ENCODE results near the gene PDLIM1. TPM values are rescaled to one million over a fixed set of nuclear protein-coding genes. Genes with fewer than 3 reads are reported as not detected.
A peak's percentile ranks its signal among the peaks of the same experiment; 100 is the strongest.
"Not testable (repeated sequence)": the region's sequence is repeated elsewhere in the genome, so short reads cannot be mapped to it uniquely, and the experiment has no call there.

The PDLIM1 gene
- total RNA-seq, 2 donors from 2014 or later, result 0.42 to 3.5 TPM

DNA sequence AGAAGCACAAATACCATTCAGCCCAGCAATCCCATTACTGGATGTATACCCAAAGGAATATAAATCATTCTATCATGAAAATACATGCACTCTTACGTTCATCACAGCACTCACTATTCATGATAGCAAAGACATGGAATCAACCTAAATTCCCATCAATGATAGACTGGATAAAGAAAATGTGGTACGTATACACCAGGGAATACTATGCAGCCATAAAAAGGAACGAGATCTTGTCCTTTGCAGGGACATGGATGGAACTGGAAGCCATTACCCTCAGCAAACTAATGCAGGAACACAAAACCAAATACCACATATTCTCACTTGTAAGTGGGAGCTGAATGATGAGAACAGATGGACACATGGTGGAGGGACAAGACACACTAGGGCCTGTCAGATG, 50.7 kb downstream of the PDLIM1 start:
- not testable (repeated sequence) for ATAC-seq (replicated peaks); H3K36me3 Mint-ChIP-seq (ENCODE audit: low read depth); H3K9me3 Mint-ChIP-seq; H3K4me1 Mint-ChIP-seq; H3K4me3 Mint-ChIP-seq; H3K27ac Mint-ChIP-seq
- H3K27me3 Mint-ChIP-seq, result peaks cover 10% of the 10 kb centered on the region

DNA sequence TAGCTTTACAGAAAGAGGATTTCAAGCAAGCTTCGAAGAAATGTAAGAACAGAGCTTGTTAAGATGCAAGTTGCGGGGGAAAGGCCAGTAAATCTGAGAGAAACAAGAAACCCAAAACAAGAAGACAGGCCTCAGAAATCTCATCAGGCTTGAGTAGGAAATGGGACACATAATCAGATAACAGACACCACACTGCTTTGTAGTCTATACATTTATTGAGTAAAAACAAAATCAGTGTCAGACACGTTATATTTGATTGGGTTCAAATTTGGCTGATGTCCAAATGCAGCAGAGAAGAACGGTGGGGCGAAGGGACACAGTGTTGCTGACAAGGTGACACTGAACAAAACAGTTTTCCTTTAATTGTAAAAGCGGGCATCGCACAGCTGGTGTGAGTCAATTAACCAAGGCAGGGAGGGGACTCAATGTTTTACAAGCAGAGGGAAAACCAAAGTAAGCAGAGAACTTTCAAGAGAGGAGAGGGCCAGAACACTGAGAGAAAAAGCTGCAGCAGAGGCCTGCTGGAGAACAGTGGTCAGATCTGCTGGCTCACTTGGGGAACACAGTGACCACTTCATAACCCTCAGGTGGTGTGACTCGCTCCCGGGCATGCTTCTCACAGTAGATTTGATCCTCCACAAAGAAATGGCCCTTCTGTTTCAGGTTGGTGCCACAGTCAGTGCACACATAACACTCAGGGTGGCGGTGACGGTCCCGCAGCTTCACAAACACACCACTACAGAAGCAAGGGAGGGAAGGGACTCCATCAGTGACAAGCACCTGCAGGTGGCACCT, 53.2 kb downstream of the PDLIM1 start:
- Mint-ChIP-seq H3K9me3 (no peaks in the 10 kb centered on the region), H3K4me3 (no peak overlapping the region), H3K27ac (no peak overlapping the region), H3K27me3 (peaks cover 11% of the 10 kb centered on the region), H3K36me3 (ENCODE audit: low read depth) (no peaks in the 10 kb centered on the region), H3K4me1 (no peaks in the 10 kb centered on the region)
- ATAC-seq (replicated peaks), result no peak

DNA sequence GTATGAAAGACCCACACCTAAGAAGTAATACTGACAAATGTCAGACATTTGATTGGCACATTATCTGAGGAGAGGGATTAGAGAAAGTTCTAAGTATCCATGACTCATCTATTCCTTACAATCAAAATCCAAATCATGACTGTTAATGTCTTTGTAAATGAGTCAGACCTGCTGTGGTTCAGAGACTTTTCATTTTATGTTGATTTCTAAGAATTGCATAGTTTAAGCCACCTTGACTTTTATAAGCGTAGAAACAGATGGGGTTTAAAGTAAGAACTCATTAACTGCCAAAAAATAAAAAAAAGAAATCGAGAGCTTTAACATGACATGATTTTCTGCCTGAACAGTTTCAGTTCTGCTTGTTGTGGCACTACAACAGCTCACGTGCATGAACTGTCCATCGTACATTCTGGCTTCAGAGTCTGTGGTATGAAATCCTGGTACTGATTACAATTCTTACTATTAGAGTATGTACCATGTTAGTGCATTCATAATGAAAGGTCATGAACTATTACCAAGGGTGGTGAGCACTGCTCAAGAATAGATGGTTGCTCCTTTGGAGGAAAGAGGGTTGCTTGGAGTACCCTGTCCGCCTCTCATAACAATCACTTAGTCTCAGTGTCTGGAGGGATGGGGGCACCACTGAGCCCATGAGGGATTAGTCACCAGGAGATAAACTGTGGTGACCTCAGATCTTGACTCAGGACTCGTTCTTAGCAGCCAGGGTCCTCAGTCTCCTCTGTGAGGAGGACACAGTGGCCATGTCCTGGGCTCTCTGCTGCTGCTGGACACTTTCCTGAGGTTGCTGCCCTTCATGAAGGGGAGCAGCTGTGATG, 54.5 kb downstream of the PDLIM1 start:
- Mint-ChIP-seq H3K27me3 (peaks cover 14% of the 10 kb centered on the region), H3K9me3 (no peaks in the 10 kb centered on the region), H3K27ac (peak overlapping the region; percentile 39), H3K4me3 (peak overlapping the region; percentile 14), H3K36me3 (ENCODE audit: low read depth) (no peaks in the 10 kb centered on the region), H3K4me1 (no peaks in the 10 kb centered on the region)
- ATAC-seq (replicated peaks), result peak; percentile 85

- ATAC-seq (replicated peaks), result no peak
- H3K9me3 Mint-ChIP-seq, result no peaks in the 10 kb centered on the region
- H3K27ac Mint-ChIP-seq, result peak overlapping the region; percentile 39
- no peaks in the 10 kb centered on the region for H3K36me3 Mint-ChIP-seq (ENCODE audit: low read depth)
- H3K4me3 Mint-ChIP-seq, result peak overlapping the region; percentile 14
- no peaks in the 10 kb centered on the region for H3K4me1 Mint-ChIP-seq
- peaks cover 18% of the 10 kb centered on the region for H3K27me3 Mint-ChIP-seq
Measured at GRCh38 chr10:95235676-95236067, 55.1 kb downstream of the PDLIM1 start.

DNA sequence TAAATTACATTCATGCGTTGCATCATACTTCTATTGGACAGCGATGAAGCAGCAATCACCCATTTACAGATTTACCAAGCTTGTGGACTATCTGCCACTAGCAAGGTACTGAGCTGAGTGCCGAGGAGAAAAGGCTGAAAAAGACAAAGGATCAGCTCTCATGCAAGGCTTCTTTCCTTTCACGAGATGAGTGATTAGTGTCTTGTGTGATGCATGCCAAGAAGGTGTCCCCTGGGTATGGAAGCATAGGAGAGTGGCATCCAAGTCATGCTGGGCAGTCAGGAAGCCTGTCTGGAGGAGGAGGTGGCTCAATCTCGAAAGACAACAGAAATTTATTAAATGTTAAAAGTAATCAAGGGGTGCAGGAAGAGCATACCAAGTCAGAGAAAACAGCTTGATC, 55.9 kb downstream of the PDLIM1 start:
- H3K4me3 Mint-ChIP-seq, result no peak overlapping the region
- no peaks in the 10 kb centered on the region for H3K36me3 Mint-ChIP-seq (ENCODE audit: low read depth)
- H3K27me3 Mint-ChIP-seq, result peaks cover 25% of the 10 kb centered on the region
- H3K9me3 Mint-ChIP-seq, result no peaks in the 10 kb centered on the region
- no peak overlapping the region for H3K27ac Mint-ChIP-seq
- no peaks in the 10 kb centered on the region for H3K4me1 Mint-ChIP-seq
- ATAC-seq (replicated peaks), result no peak

- no peaks in the 10 kb centered on the region for H3K36me3 Mint-ChIP-seq (ENCODE audit: low read depth)
- no peaks in the 10 kb centered on the region for H3K4me1 Mint-ChIP-seq
- no peaks in the 10 kb centered on the region for H3K9me3 Mint-ChIP-seq
- H3K4me3 Mint-ChIP-seq, result no peak overlapping the region
- H3K27ac Mint-ChIP-seq, result no peak overlapping the region
- peaks cover 31% of the 10 kb centered on the region for H3K27me3 Mint-ChIP-seq
- no peak for ATAC-seq (replicated peaks)
Measured at GRCh38 chr10:95233377-95234034, 57.3 kb downstream of the PDLIM1 start.

- not testable (repeated sequence) for H3K4me1 Mint-ChIP-seq; H3K36me3 Mint-ChIP-seq (ENCODE audit: low read depth); H3K27ac Mint-ChIP-seq; H3K9me3 Mint-ChIP-seq
- ATAC-seq (replicated peaks), result peak; percentile 60
- Mint-ChIP-seq H3K27me3 (peaks cover 26% of the 10 kb centered on the region), H3K4me3 (peak overlapping the region; percentile 75)
Measured at GRCh38 chr10:95230677-95231586, 59.9 kb downstream of the PDLIM1 start.

- peaks cover 26% of the 10 kb centered on the region for H3K27me3 Mint-ChIP-seq
- H3K9me3 Mint-ChIP-seq, result no peaks in the 10 kb centered on the region
- no peaks in the 10 kb centered on the region for H3K4me1 Mint-ChIP-seq
- no peaks in the 10 kb centered on the region for H3K36me3 Mint-ChIP-seq (ENCODE audit: low read depth)
- peak overlapping the region; percentile 75 for H3K4me3 Mint-ChIP-seq
- no peak overlapping the region for H3K27ac Mint-ChIP-seq
- ATAC-seq (replicated peaks), result no peak
Measured at GRCh38 chr10:95229724-95230627, 60.8 kb downstream of the PDLIM1 start.

GRCh38 chr10:95228934-95229723, 61.7 kb downstream of the PDLIM1 start:
- H3K36me3 Mint-ChIP-seq (ENCODE audit: low read depth); H3K4me3 Mint-ChIP-seq; H3K9me3 Mint-ChIP-seq; ATAC-seq (replicated peaks); H3K27ac Mint-ChIP-seq; H3K4me1 Mint-ChIP-seq: not testable (repeated sequence)
- H3K27me3 Mint-ChIP-seq, result peaks cover 26% of the 10 kb centered on the region

DNA sequence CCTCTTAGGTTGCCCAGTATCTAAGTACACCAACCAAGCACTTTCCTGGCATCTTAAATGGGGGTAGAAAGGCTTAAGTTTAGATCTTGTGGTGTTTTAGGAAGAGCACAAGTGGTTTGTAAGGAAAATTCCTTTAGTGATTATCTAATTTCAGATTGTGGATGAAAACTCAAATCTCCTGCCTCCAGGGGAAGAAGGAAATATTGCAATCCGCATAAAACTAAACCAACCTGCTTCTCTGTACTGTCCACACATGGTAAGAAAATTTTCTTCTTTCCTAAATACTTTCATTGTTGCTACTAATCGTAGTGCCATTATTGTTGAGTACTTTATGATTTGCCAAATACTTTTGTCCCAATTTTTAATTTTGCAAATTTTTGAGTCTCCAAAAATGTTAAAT, 65.7 kb downstream of the PDLIM1 start:
- no peaks in the 10 kb centered on the region for H3K4me1 Mint-ChIP-seq
- no peaks in the 10 kb centered on the region for H3K9me3 Mint-ChIP-seq
- no peaks in the 10 kb centered on the region for H3K36me3 Mint-ChIP-seq (ENCODE audit: low read depth)
- no peak for ATAC-seq (replicated peaks)
- no peak overlapping the region for H3K4me3 Mint-ChIP-seq
- no peak overlapping the region for H3K27ac Mint-ChIP-seq
- peaks cover 7% of the 10 kb centered on the region for H3K27me3 Mint-ChIP-seq

- no peaks in the 10 kb centered on the region for H3K4me1 Mint-ChIP-seq
- H3K4me3 Mint-ChIP-seq, result no peak overlapping the region
- H3K27ac Mint-ChIP-seq, result no peak overlapping the region
- H3K36me3 Mint-ChIP-seq (ENCODE audit: low read depth), result no peaks in the 10 kb centered on the region
- H3K27me3 Mint-ChIP-seq, result no peaks in the 10 kb centered on the region
- peaks cover 3% of the 10 kb centered on the region for H3K9me3 Mint-ChIP-seq
- ATAC-seq (replicated peaks), result no peak
Measured at GRCh38 chr10:95221124-95221523, 69.7 kb downstream of the PDLIM1 start.

GRCh38 chr10:95220539-95220938, 70.3 kb downstream of the PDLIM1 start:
- Mint-ChIP-seq H3K4me3 (no peak overlapping the region), H3K9me3 (peaks cover 5% of the 10 kb centered on the region), H3K36me3 (ENCODE audit: low read depth) (no peaks in the 10 kb centered on the region), H3K27ac (no peak overlapping the region), H3K4me1 (no peaks in the 10 kb centered on the region), H3K27me3 (no peaks in the 10 kb centered on the region)
- ATAC-seq (replicated peaks), result no peak

Measured in activated T-helper 17 cell treated with anti-CD3 and anti-CD28 coated beads, Interleukin-2, amount 50 U/mL, for 72 hours (primary cell).